Type B pancreatic cell (in vitro differentiated cells): ENCODE data around the gene PRG3. TPM values are rescaled to one million over a fixed set of nuclear protein-coding genes. Genes with fewer than 3 reads are reported as not detected.

Source experiments
- DNase-seq: peaks from one replicate; pipeline ENCODE4 v3.0.0; 2021; ENCODE audit warnings: mixed read lengths; ENCODE audit not compliant: unreplicated experiment; ENCODE audit errors: extremely low spot score
- H3K27ac Mint-ChIP-seq: 2 replicates; pipeline ENCODE4 v1.8.0; 2021; ENCODE audit warnings: mild to moderate bottlenecking, mixed read lengths
- H3K27me3 Mint-ChIP-seq: 2 replicates; pipeline ENCODE4 v1.8.0; 2021; ENCODE audit warnings: mixed read lengths
- H3K36me3 Mint-ChIP-seq: 2 replicates; pipeline ENCODE4 v1.8.0; 2021; ENCODE audit warnings: mixed read lengths
- H3K4me1 Mint-ChIP-seq: one replicate; pipeline ENCODE4 v1.8.0; 2021; ENCODE audit warnings: mixed read lengths; ENCODE audit not compliant: unreplicated experiment
- H3K4me3 Mint-ChIP-seq: 2 replicates; pipeline ENCODE4 v1.8.0; 2021; ENCODE audit warnings: mild to moderate bottlenecking, mixed read lengths
- H3K9me3 Mint-ChIP-seq: 2 replicates; pipeline ENCODE4 v1.8.0; 2021; ENCODE audit warnings: mixed read lengths
- CTCF ChIP-seq: fragments of 200-600 bp; sonication (generic); conservative IDR thresholded peaks from 2 replicates; pipeline ENCODE4 v1.5.0; 2021; ENCODE audit warnings: antibody characterized with exemption, mild to moderate bottlenecking
- total RNA-seq: library from RNA; stranded (reverse); gene quantifications from 2 replicates; pipeline ENCODE4 v1.2.1, GENCODE V29; 2021; ENCODE audit warnings: low replicate concordance

Gene PRG3
- total RNA-seq, 1 donor from 2014 or later = not detected

DNA sequence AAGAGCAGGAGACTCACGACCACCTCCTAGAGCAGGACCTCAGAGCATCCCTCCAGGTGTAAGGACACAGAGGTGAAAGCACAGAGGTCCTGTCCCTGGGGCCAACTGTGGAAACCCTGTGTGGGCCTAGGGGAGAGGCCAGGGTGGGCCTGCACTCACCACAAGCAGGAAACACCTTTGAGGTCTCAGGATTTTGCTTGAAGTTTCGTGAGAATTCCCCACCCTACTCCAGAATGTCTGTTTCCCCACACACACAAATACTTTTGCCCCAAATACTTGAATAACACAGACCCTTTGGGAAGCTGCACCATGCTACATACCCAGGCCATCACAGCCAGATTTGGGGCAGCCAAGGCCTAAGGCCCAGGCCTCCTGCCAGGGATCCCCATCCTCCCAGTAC lies 27.8 kb upstream of the PRG3 start:
- no peaks in the 10 kb centered on the region for H3K4me1 Mint-ChIP-seq
- H3K36me3 Mint-ChIP-seq = peaks cover 14% of the 10 kb centered on the region
- TF ChIP-seq CTCF = no peak
- no peak for DNase-seq
- no peaks in the 10 kb centered on the region for H3K9me3 Mint-ChIP-seq
- H3K27ac Mint-ChIP-seq = no peak overlapping the region
- no peaks in the 10 kb centered on the region for H3K27me3 Mint-ChIP-seq
- H3K4me3 Mint-ChIP-seq = no peak overlapping the region

GRCh38 chr11:57407941-57408475 lies 27.1 kb upstream of the PRG3 start:
- no peaks in the 10 kb centered on the region for H3K4me1 Mint-ChIP-seq
- peaks cover 9% of the 10 kb centered on the region for H3K36me3 Mint-ChIP-seq
- no peaks in the 10 kb centered on the region for H3K9me3 Mint-ChIP-seq
- H3K27ac Mint-ChIP-seq = no peak overlapping the region
- H3K27me3 Mint-ChIP-seq = no peaks in the 10 kb centered on the region
- TF ChIP-seq CTCF = no peak
- DNase-seq = no peak
- no peak overlapping the region for H3K4me3 Mint-ChIP-seq

DNA sequence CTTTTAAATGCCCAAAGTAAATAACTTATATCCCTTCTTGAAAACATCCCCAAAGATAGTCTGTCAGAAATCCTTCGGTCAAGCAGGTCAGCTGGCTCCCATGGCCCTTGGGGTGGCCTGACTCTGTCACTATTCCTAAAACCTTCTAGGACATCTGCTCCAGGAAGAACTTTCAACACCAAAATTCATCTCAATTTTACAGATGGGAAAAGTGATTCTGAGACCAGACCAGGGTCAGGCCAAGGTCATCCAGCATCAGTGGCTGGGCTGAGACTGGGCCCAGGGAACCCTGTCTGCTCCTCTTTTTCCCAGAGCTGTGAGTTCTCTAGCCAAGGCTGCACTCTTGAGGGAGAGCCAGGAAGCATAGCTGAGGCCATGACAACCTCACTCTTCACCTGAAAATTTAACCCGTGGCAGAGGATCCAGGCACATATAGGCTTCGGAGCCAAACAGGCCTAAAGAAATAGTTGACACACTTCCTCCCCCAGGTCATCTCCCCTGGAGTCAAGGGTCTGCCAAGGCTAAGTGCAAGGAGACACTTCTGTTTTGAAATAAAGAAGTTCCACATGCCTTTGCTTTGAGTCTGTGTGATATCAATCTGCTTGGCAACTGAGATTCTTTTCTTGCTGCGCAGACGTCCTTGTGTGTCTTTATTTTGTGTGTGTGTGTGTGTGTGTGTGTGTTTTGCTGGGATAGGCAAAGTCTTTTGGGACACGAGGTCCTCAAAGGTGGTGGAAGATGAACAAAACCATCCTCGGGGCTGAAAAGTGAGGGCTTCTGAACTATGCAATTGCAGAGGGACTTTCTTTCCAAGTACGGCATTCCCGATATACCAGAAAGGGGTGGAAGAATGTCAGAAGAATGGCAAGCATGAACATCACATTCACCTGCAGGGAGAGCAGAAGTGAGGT lies 26.3 kb upstream of the PRG3 start:
- DNase-seq = no peak
- Mint-ChIP-seq H3K9me3 (no peaks in the 10 kb centered on the region), H3K27ac (no peak overlapping the region), H3K4me3 (no peak overlapping the region), H3K36me3 (peaks cover 9% of the 10 kb centered on the region), H3K27me3 (peaks cover 7% of the 10 kb centered on the region), H3K4me1 (no peaks in the 10 kb centered on the region)
- TF ChIP-seq CTCF = no peak

- H3K9me3 Mint-ChIP-seq = no peaks in the 10 kb centered on the region
- no peaks in the 10 kb centered on the region for H3K4me1 Mint-ChIP-seq
- H3K27me3 Mint-ChIP-seq = peaks cover 8% of the 10 kb centered on the region
- H3K36me3 Mint-ChIP-seq = peaks cover 9% of the 10 kb centered on the region
- no peak for TF ChIP-seq CTCF
- no peak overlapping the region for H3K27ac Mint-ChIP-seq
- H3K4me3 Mint-ChIP-seq = no peak overlapping the region
- DNase-seq = no peak
Measured at GRCh38 chr11:57406337-57406904, 25.5 kb upstream of the PRG3 start.

- no peak for DNase-seq
- Mint-ChIP-seq H3K9me3 (no peaks in the 10 kb centered on the region), H3K27ac (no peak overlapping the region), H3K36me3 (peaks cover 5% of the 10 kb centered on the region), H3K4me3 (no peak overlapping the region), H3K4me1 (no peaks in the 10 kb centered on the region), H3K27me3 (peaks cover 15% of the 10 kb centered on the region)
- no peak for TF ChIP-seq CTCF
Measured at GRCh38 chr11:57405271-57405860, 24.4 kb upstream of the PRG3 start.
